Measurements from ENCODE around the gene CAMTA1. TPM values are rescaled to one million over a fixed set of nuclear protein-coding genes. Genes with fewer than 3 reads are reported as not detected.
"Not testable (repeated sequence)": the region's sequence is repeated elsewhere in the genome, so short reads cannot be mapped to it uniquely, and the experiment has no call there.

CAMTA1 gene
- total RNA-seq, 2 donors from 2014 or later: 55.3 to 69.5 TPM

DNA sequence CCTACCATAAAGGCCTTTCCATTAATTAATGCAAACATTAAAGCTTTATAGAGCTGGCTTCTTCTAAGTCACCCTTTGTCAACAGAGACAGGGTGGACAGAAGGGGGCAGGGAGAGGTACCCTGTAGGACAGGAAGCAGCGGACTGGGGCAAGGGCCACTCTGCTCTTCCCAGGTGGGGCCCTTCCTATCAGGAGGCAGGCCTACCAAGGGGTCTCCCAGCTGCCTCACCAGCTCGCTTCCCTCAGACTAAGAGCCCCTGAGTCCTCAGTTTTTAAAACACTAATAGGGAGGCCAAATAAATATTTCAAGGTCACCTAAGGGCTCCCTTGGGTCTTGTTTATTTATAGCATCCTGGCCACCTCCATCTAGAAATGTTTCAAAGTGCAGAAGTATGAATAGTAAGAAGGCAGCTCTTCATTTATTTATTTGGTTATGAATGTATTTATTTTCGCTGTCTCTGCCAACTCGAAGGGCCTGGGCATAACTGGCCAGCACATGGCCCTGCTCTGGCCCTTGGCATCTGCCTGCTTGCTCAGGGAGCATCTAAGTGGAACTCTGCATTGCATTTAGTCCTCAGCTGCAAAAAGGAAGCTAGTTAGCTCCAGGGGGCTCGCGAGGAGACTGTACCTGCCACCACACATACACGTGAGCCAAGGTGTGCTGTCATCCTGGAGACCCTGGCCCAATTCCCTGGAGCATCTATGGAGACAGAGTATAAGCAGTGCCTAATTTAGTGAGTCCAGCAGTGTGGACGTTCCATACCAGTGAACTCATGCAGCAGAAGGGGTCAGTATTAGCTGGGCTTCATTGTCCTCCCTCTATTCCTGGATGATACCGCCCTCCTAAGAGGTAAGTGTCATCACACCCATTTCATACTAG is 590.8 kb downstream of the CAMTA1 start:
- no peaks in the 10 kb centered on the region for H3K36me3 Mint-ChIP-seq (ENCODE audit: low read depth)
- no peak overlapping the region for H3K27ac Mint-ChIP-seq
- ATAC-seq (no peak), DNase-seq (no peak)
- peaks cover 32% of the 10 kb centered on the region for H3K27me3 Mint-ChIP-seq
- no peak overlapping the region for H3K4me3 Mint-ChIP-seq
- no peaks in the 10 kb centered on the region for H3K4me1 Mint-ChIP-seq
- no peaks in the 10 kb centered on the region for H3K9me3 ChIP-seq (ENCODE audit: control insufficient read depth, low read length, poor library complexity, severe bottlenecking)

DNA sequence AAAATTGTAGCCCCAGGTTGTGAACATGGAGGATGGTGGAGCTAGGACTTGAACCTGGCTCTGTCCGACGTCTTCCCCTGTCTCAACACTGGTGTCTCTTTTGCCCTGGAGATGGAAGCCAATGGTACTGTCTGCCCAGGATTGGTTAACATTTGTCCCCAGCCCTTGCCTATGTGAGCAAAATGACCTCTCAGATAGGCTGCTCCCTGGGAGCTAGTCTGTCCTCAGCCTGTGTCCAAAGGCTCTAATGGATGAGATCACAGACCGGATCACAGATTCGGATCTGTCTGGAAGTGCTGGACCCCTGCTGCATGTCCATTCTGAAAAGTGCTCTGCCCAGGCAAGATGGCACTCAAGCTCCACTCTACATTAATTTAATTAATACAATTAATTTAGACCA is 591.4 kb downstream of the CAMTA1 start:
- no peaks in the 10 kb centered on the region for H3K9me3 ChIP-seq (ENCODE audit: control insufficient read depth, low read length, poor library complexity, severe bottlenecking)
- ATAC-seq: no peak
- Mint-ChIP-seq H3K36me3 (ENCODE audit: low read depth) (no peaks in the 10 kb centered on the region), H3K4me1 (no peaks in the 10 kb centered on the region), H3K27ac (no peak overlapping the region), H3K4me3 (no peak overlapping the region), H3K27me3 (peaks cover 32% of the 10 kb centered on the region)
- no peak for DNase-seq

DNA sequence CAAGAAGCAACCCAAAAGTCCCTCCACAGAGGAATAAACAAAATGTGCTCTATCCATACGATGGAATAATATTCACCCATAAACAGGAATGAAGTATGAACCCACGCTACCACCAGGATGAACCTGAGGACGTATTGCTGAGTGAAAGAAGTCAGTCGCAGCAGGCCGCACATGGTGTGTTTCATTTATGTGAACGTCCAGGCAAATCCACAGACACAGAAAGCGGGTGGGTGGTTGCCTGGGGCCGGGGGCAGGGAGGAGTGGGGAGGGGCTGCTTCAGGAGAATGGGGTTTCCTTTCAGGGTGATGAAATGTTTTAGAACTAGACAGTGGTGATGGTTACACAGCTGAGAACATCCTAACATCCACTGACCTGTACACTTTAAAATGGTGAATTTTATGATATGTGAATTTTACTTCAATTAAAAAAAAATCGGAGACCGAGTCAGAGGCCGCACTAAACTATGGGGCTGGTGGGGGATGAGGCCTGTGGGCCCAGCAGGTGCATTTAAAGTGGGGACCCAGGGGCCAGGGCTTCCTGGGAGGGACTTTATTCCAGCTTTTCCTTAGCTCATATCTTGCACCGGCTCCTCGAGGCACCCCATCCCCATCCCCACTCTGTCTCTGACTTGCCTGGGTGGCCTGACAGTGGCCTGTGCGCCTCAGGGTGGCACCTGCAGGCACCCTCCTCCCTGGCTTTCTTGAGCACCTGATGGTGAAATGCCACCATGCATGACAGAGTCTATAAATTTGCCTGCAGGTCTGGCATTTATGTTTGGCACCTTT is 593.3 kb downstream of the CAMTA1 start:
- Mint-ChIP-seq H3K36me3 (ENCODE audit: low read depth) (no peaks in the 10 kb centered on the region), H3K4me1 (no peaks in the 10 kb centered on the region), H3K4me3 (no peak overlapping the region), H3K27ac (no peak overlapping the region), H3K27me3 (peaks cover 32% of the 10 kb centered on the region)
- DNase-seq (no peak), ATAC-seq (no peak)
- H3K9me3 ChIP-seq (ENCODE audit: control insufficient read depth, low read length, poor library complexity, severe bottlenecking): no peaks in the 10 kb centered on the region

- Mint-ChIP-seq H3K27me3 (peaks cover 23% of the 10 kb centered on the region), H3K27ac (no peak overlapping the region), H3K4me3 (no peak overlapping the region), H3K36me3 (ENCODE audit: low read depth) (no peaks in the 10 kb centered on the region), H3K4me1 (no peaks in the 10 kb centered on the region)
- no peak for ATAC-seq
- no peaks in the 10 kb centered on the region for H3K9me3 ChIP-seq (ENCODE audit: control insufficient read depth, low read length, poor library complexity, severe bottlenecking)
- no peak for DNase-seq
These were observed 594.3 kb downstream of the CAMTA1 start for GRCh38 chr1:7379441-7379971.

- H3K4me3 Mint-ChIP-seq; H3K9me3 ChIP-seq (ENCODE audit: control insufficient read depth, low read length, poor library complexity, severe bottlenecking); H3K27ac Mint-ChIP-seq; H3K36me3 Mint-ChIP-seq (ENCODE audit: low read depth); DNase-seq; ATAC-seq; H3K4me1 Mint-ChIP-seq: not testable (repeated sequence)
- peaks cover 21% of the 10 kb centered on the region for H3K27me3 Mint-ChIP-seq
These were observed 594.8 kb downstream of the CAMTA1 start for GRCh38 chr1:7380068-7380467.

GRCh38 chr1:7380712-7381111 is 595.5 kb downstream of the CAMTA1 start:
- Mint-ChIP-seq H3K27me3 (peaks cover 21% of the 10 kb centered on the region), H3K4me3 (no peak overlapping the region), H3K36me3 (ENCODE audit: low read depth) (no peaks in the 10 kb centered on the region), H3K27ac (no peak overlapping the region), H3K4me1 (no peaks in the 10 kb centered on the region)
- DNase-seq: no peak
- H3K9me3 ChIP-seq (ENCODE audit: control insufficient read depth, low read length, poor library complexity, severe bottlenecking): no peaks in the 10 kb centered on the region
- ATAC-seq: no peak

GRCh38 chr1:7381729-7382128 is 596.5 kb downstream of the CAMTA1 start:
- H3K4me1 Mint-ChIP-seq; H3K4me3 Mint-ChIP-seq; DNase-seq; H3K36me3 Mint-ChIP-seq (ENCODE audit: low read depth); ATAC-seq; H3K27ac Mint-ChIP-seq; H3K9me3 ChIP-seq (ENCODE audit: control insufficient read depth, low read length, poor library complexity, severe bottlenecking): not testable (repeated sequence)
- peaks cover 19% of the 10 kb centered on the region for H3K27me3 Mint-ChIP-seq

DNA sequence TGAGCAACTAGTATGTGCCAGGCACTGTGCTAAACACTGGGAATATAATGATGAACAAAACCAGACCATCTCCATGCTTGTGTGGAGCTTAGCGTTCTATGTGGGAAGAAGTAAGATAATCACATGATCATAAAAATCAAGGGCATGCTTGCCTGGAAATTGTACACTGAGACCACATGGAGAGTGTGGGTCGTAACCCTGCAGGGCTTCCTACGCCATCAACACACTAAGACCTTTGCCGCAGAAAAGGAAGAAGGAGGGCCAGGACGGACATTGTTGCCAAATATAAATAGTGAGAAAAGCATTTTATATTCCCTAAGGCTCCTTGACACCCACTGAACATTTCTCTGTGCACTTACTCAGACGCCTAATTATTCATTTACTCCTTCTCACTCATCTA is 597.7 kb downstream of the CAMTA1 start:
- peaks cover 23% of the 10 kb centered on the region for H3K27me3 Mint-ChIP-seq
- no peaks in the 10 kb centered on the region for H3K36me3 Mint-ChIP-seq (ENCODE audit: low read depth)
- DNase-seq (no peak), ATAC-seq (no peak)
- H3K4me1 Mint-ChIP-seq: no peaks in the 10 kb centered on the region
- H3K4me3 Mint-ChIP-seq: no peak overlapping the region
- no peaks in the 10 kb centered on the region for H3K9me3 ChIP-seq (ENCODE audit: control insufficient read depth, low read length, poor library complexity, severe bottlenecking)
- no peak overlapping the region for H3K27ac Mint-ChIP-seq

- no peak for DNase-seq
- no peaks in the 10 kb centered on the region for H3K36me3 Mint-ChIP-seq (ENCODE audit: low read depth)
- H3K9me3 ChIP-seq (ENCODE audit: control insufficient read depth, low read length, poor library complexity, severe bottlenecking): no peaks in the 10 kb centered on the region
- no peak overlapping the region for H3K4me3 Mint-ChIP-seq
- ATAC-seq: no peak
- no peak overlapping the region for H3K27ac Mint-ChIP-seq
- peaks cover 20% of the 10 kb centered on the region for H3K27me3 Mint-ChIP-seq
- H3K4me1 Mint-ChIP-seq: no peaks in the 10 kb centered on the region
These were observed 598.6 kb downstream of the CAMTA1 start for GRCh38 chr1:7383671-7384520.

DNA sequence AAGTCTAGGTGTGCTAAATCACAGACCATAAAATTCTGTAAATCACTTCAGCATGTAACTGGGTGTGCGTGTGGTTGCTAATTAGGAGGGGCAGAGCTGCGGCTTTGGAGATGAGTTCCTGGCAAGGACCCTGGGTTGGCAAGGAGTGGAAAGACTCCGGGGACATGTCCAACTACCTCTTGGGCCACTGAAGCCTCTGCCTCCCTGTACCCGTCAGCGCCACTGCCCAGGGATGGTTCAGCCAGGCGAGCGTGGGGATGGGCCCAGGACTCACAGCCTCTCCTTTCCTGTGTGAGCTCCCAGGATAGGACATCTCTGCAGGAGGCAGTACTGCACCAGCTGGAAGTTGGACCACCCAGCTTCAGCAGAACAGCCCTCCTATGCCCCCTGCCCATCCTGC is 599.4 kb downstream of the CAMTA1 start:
- Mint-ChIP-seq H3K4me3 (no peak overlapping the region), H3K27me3 (peaks cover 21% of the 10 kb centered on the region)
- no peak for DNase-seq

GRCh38 chr1:7385471-7386225 is 600.4 kb downstream of the CAMTA1 start:
- ATAC-seq (no peak), DNase-seq (no peak)
- H3K4me3 Mint-ChIP-seq: no peak overlapping the region
- H3K27me3 Mint-ChIP-seq: peaks cover 15% of the 10 kb centered on the region
- no peak overlapping the region for H3K27ac Mint-ChIP-seq
- no peaks in the 10 kb centered on the region for H3K9me3 ChIP-seq (ENCODE audit: control insufficient read depth, low read length, poor library complexity, severe bottlenecking)
- no peaks in the 10 kb centered on the region for H3K4me1 Mint-ChIP-seq
- H3K36me3 Mint-ChIP-seq (ENCODE audit: low read depth): no peaks in the 10 kb centered on the region

More for the DNA sequence above, 599.4 kb downstream of the CAMTA1 start:
- Mint-ChIP-seq H3K4me1 (no peaks in the 10 kb centered on the region), H3K36me3 (ENCODE audit: low read depth) (no peaks in the 10 kb centered on the region), H3K27ac (no peak overlapping the region)
- H3K9me3 ChIP-seq (ENCODE audit: control insufficient read depth, low read length, poor library complexity, severe bottlenecking): no peaks in the 10 kb centered on the region
- ATAC-seq: no peak

- Mint-ChIP-seq H3K36me3 (ENCODE audit: low read depth) (no peaks in the 10 kb centered on the region), H3K4me3 (no peak overlapping the region), H3K27me3 (peaks cover 15% of the 10 kb centered on the region), H3K27ac (no peak overlapping the region), H3K4me1 (no peaks in the 10 kb centered on the region)
- no peaks in the 10 kb centered on the region for H3K9me3 ChIP-seq (ENCODE audit: control insufficient read depth, low read length, poor library complexity, severe bottlenecking)
- ATAC-seq (no peak), DNase-seq (no peak)
These were observed 601.2 kb downstream of the CAMTA1 start for GRCh38 chr1:7386226-7387052.
